Measurements from ENCODE around the gene IQCH.
"Not testable (repeated sequence)": the region's sequence is repeated elsewhere in the genome, so short reads cannot be mapped to it uniquely, and the experiment has no call there.

IQCH gene

DNA sequence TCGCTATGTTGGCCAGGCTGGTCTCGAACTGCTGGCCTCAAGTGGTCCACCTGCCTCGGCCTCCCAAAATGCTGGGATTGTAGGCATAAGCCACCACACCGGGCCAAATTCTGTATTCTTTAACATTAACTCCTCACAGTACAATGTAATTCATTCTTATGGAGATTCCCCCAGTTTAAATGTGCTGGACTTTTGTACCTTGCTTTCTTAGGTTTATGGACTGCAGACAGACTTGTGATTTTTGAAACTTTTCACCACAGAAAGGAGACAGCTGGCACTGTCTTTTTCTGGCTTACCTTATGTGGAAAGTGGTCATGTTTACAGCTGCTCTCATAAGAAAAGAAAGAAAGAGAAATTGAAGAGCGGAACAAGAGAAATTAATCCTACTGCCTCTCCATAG lies 103.8 kb downstream of the IQCH start:
- no peak for DNase-seq (ENCODE audit: low read depth in 2 of 2)

DNA sequence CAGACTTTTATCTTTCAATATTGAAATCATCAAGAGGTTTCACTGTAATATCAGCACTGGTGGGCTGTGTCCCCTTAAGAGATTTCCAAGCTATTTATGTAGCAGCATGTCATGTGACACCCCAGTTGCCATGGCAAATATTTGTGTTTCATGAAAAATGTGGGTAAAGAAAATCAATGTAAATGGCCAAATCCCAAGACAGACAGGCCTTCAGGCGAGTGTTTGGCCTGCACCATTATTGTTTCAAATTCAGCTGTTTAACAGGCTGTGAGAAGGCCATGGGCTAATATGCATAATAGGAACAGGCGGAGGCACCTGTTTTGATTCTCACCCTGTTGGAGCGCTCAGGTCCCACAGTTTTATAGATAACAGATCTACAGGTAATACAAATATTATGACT lies 104.2 kb downstream of the IQCH start:
- DNase-seq (ENCODE audit: low read depth in 2 of 2): no peak

DNA sequence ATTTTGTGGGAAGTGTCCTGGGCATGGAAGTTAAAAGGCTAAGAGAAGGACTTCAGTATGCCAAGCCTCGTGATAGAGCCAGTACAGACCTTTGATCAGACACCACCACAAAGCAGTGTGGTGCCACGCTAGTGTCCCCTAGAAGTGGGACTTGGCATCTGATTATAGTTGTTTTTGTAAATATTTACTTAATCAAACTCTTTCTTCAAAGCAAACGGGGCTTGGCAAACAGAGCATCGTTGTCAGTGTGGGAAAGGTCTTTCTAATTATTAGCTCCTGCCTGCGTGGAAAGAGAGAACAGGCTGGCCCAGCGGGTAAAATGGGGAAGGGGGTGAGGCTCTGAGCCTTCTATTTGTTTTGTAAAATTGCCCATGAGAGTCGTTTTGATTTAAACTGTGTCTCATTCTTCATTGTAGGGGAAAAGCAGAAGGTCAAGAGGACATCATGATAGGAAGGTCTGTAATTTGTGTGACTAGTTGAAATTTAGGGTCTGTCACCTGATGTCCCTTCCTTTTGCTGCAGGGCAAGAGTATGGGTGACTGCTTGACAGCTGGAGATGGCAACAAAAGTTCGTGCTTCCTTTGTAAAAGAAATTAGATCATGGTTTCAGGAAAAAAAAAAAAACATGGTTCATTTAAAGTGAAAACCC lies 105.0 kb downstream of the IQCH start:
- DNase-seq (ENCODE audit: low read depth in 2 of 2): no peak

- no peak for DNase-seq (ENCODE audit: low read depth in 2 of 2)
Observed at GRCh38 chr15:67361100-67361499, 106.5 kb downstream of the IQCH start.

GRCh38 chr15:67363712-67364111 lies 109.1 kb downstream of the IQCH start:
- DNase-seq (ENCODE audit: low read depth in 2 of 2): not testable (repeated sequence)

GRCh38 chr15:67365994-67366393 lies 111.4 kb downstream of the IQCH start:
- no peak for DNase-seq (ENCODE audit: low read depth in 2 of 2)

DNA sequence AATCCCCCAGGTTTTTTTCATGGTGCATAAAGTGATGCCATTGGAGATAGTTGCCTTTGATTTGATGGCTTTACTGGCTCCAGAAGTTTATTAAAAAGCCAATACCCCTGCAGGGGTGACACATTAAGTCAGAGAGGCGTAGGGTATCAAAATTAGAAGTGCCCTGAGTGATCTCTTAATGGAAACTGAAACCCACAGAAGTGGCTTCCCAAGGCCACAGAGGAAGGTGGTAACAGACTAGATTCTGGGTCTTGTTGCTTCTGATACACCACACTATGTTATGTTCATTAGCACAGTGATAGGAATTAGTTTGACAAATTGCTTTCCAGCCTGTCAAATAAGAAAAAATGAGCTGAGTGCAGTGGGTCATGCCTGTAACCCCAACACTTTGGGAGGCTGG lies 112.3 kb downstream of the IQCH start:
- DNase-seq (ENCODE audit: low read depth in 2 of 2): no peak

DNA sequence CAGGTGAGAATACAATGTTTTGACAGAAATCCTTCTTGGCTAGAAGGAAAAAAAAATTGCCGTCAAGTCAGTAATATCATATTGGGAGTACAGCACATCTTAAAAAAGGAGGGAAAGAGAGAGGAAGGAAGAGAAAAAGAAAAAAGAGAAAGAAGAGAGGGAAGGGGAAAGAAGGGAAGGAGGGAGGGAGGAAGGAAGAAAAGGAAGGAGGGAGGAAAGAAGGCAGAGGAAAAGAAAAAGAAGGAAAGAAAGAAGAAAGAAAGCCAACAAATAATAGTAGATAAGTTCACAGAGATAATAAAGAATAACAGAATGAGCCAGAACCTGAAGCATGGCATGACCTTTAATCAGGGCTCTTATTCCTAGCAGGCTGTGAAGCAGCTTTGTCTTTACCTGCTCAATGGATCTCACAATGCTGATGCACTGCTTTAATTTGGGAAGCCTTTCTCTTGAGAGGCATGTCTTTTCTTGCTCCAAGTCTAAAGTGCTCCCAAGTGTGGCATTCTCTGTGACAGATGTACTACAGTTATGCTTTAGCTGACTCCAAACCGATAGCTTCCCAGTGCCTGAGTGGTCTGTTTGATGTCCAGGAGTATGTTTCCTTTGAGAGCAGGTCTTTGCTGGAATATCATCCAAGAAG lies 114.9 kb downstream of the IQCH start:
- DNase-seq (ENCODE audit: low read depth in 2 of 2): no peak

DNA sequence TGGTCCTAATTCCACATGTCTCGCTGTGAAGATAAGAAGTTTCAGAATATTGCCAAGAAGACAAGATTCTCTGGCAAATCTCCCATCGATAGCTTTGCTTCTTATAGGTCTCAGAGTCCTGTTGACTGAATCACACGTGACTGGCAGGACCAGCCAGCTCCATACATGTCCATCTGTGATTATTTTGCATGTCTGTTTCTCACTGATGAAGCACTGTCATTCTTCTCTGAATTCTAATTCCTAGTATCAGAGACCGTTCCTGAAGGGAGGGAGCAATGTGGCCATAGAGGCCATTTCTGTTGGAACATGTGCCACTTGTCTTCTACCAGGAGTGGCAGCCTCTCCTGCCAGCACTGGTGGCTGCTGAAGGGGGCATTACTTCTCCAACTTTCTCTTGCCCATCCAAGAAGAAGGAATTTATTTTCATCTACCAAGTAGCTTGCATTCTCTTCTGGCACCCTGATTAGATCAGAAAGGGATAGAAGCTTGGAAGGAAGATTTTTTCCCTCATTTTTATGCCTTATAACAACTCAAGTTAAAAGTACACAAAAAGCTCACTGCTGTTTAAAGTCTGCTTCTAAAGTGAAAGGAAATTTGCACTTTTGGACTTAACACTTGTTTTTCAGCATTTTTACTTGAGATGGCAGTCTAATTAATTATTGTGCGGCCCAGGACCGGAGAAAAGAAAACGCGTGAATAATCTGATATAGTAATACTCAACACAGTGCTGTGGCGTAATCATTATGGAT lies 115.8 kb downstream of the IQCH start:
- DNase-seq (ENCODE audit: low read depth in 2 of 2): no peak

DNA sequence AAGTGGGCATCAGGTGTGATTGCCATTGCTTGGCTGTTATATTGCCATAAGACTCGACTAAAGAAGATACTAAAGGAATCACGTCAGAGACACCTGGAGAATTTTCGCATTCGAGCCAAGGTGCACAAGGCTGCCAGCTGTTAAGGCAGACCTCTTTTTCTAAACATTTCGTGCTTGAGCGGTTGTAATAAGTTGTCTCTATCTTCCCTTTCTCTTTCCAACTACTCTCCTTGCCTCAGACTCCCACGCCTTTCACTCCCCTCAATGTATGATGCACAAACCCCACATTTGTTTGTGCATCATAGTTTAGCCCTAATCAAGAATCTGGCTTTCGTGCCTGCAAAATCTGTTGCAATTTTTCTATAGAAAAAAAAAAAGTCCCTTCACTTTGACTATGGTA lies 118.0 kb downstream of the IQCH start:
- DNase-seq (ENCODE audit: low read depth in 2 of 2): no peak

- DNase-seq (ENCODE audit: low read depth in 2 of 2): no peak
Observed at GRCh38 chr15:67372986-67373675, 118.5 kb downstream of the IQCH start.

DNA sequence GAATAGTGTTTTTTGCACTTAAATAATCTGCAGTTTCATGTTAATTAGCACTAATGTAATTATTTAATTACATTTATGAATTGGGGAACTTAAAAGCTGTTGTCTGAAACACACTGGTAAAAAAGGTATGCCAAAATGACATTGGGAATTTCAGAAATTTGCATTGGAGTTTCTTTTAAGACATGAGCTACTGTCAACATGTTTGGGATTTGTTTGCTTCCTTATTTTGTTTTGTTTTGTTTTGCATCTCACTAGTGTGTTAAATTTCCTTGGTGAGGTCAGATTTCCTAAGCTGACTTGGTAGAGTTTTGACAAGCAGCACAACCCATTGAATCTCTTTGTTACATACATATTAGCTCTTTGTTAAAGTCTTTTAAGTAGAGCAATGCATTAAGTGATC lies 119.4 kb downstream of the IQCH start:
- DNase-seq (ENCODE audit: low read depth in 2 of 2): no peak

GRCh38 chr15:67379530-67379929 lies 124.9 kb downstream of the IQCH start:
- DNase-seq (ENCODE audit: low read depth in 2 of 2): no peak

DNA sequence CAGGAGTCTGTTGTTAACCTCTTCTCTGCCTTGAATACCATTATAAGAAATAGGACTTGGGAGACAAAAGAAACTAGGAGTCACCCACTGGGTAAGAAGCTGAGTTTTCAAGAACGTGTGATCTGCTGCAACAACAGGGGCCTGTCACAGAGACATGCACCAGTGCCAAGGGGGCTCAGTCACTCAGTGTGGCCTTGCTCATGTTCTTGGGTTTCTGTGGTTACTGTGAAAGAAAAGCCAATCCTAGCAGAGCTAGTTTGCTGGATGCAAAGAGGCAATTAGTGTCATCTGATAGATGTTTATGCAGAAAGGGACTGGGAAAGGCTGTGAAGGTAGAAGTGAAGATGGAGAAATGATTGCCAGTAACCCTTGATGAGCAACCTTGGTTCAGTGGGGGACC lies 126.3 kb downstream of the IQCH start:
- DNase-seq (ENCODE audit: low read depth in 2 of 2): no peak

DNA sequence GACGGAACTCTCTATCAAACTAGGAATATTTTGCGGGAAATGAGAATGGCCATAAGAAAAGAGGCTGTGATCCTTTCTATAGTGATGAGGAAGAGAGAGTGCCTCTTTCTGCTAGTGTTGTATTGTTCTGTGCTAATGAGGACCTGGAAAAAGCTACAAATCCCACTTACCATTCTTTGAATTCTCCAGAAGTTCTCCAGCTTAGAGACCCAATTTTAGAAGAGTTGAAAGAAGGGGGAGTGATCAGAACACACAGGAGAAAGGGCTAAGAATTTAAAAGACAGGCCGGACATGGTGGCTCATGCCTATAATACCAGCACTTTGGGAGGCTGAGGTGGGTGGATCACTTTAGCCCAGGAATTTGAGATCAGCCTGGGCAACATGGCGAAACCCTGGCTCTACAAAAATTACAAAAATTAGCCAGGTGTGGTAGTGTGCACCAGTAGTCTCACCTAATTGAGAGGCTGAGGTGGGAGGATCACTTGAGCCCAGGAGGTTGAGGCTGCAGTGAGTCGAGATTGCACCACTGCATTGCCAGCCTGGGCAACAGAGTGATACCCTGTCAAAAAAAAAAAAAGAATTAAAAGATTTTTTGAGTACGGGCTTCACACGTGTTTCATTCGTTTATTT lies 126.9 kb downstream of the IQCH start:
- no peak for DNase-seq (ENCODE audit: low read depth in 2 of 2)

- no peak for DNase-seq (ENCODE audit: low read depth in 2 of 2)
Observed at GRCh38 chr15:67382723-67383122, 128.1 kb downstream of the IQCH start.

DNA sequence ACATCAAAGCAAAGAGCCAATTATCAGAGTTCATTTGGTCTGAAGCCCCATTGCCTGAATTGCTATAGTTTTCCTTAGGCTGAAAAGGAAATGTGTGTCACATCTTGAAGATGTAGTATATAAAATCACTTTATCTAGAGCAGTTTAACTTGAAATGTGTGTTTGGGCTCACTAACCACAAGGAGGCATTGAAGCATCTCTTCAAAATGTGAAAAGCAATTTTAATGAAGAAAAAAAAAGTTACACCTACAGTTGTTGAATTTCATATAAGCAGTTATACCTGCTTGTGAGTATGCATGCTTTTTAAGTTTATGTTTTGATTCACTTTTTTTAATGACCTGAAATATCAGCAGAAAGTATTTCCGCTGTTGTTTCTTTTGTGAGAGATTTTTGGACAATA lies 129.3 kb downstream of the IQCH start:
- no peak for DNase-seq (ENCODE audit: low read depth in 2 of 2)

DNA sequence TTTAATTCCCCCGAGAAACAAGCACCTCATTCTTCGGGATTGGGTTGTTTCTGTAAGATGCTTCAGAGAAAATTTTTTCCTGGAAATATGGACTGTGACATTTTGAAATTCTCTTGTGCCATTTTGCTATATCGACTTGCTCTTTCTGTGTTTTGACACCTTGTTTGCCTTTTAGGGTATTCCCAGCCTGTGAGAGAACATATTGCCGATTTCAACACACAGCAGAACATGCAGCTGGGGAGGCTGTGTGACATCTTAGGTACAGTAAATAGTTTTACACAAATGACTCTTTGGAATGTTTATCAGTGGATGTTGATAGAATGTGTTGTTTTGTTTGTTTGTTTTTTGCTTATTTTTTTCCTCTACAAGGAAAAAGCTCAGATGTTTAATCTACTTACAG lies 130.2 kb downstream of the IQCH start:
- DNase-seq (ENCODE audit: low read depth in 2 of 2): no peak

DNA sequence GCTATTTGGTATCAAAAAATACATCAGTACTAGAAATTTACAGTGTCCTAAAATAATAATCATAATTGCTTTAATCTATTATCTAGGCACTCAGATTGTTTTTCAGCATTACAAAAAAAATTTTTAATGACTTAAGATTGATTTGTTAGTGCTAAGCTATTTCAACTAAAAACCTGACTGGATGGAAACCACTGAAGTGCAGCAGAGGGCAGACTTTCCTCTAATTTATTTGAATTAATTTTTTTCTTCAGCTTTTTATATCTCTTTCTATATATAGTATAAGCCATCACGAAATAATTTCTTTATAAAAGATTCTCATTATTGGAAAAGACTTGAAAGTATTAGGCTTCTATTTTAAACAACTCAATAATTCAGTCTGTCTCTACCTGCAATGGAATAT lies 131.4 kb downstream of the IQCH start:
- no peak for DNase-seq (ENCODE audit: low read depth in 2 of 2)

DNA sequence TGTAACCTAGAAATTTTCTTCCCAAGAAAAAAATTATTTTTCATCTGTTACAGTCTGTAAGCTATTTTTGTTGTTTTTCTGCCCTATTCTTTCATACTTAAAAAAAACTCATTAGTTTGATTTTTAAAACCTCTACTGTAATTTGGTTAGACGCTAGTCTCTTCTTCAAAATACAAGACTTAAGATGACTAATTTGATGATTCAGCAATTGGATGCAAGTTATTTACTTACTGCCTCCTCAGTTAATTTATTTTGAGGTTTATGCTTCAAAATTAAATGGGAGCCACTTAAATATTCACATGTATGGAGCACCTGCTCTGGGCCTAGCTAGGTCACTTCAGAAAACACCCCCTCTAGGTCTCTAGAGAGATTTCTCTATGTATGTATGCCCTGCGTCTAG lies 132.4 kb downstream of the IQCH start:
- DNase-seq (ENCODE audit: low read depth in 2 of 2): no peak

DNA sequence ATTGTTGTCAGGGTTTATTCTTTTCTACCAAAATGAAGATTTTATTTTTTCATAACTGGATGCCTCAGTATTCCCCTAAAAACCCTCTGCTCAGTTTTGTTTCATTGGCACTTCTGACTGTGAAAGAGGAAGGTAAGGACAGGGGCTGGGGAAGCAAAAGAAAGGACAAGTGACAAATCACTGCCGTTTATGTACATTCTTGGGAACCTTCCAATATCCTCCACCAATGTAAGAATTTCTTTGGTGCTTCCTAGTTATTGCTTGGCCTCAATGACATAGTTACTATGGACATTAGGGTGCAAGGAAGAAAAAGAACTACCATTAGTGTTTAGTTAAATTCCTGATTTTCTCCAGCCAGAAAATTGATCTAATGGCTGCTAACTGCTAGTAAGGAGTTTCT lies 135.4 kb downstream of the IQCH start:
- DNase-seq (ENCODE audit: low read depth in 2 of 2): no peak

Data from fibroblast of skin of left biceps (primary cell).